Measurements from ENCODE around the gene RGL2. TPM values are rescaled to one million over a fixed set of nuclear protein-coding genes. Genes with fewer than 3 reads are reported as not detected.

The RGL2 gene
- total RNA-seq, 2 experiments from 2014 or later: 27.2 to 67.6 TPM

DNA sequence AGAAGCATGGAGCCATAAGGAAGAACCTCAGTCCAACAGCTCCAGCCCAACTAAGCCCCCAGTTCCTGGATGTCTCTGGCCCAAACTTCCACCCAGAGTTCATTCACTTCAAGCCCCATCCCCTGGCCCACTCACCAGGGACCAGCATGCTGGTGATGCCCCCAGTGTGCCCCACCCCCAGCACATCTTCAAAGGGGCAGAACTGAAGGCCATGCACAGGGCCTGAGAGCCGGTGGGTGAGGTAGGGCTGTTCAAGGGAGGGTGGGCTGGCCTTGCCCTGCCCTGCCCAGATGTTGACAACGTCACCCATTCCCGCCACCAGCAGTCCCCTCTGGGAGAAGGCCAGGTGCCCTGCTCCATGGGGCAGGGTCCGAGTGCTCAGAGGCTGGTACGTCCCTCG is 18.2 kb downstream of the RGL2 start:
- BruUV-seq (replicated peaks): no TSS peak
- ChIA-PET CTCF (ENCODE audit: unreplicated experiment) (no interaction called here), POLR2A (interaction anchor here (0.8 kb wide), 1 partner anchor 37 kb away, joined by 3 read pairs; the partner anchor contains the start of gene ZBTB22)
- Histone ChIP-seq H3K4me1 (ENCODE audit: insufficient read depth, low read length, poor library complexity, severe bottlenecking) (peaks cover 36% of the 10 kb centered on the region), H3K4me3 (ENCODE audit: low read depth, low read length, poor library complexity, severe bottlenecking) (no peak overlapping the region), H4K20me1 (ENCODE audit: insufficient read depth, low read length) (no peaks in the 10 kb centered on the region; the same call in 1 of the 2 replicates), H3K27ac (ENCODE audit: low read depth, low read length, poor library complexity, severe bottlenecking) (peak overlapping the region; percentile 20), H3K9me2 (ENCODE audit: insufficient read depth, low read length) (no peaks in the 10 kb centered on the region), H3K9me3 (ENCODE audit: low read length) (no peaks in the 10 kb centered on the region), H2AFZ (ENCODE audit: low read length) (no peak overlapping the region), H3K79me2 (ENCODE audit: insufficient read depth, low read depth, low read length) (peaks cover 4% of the 10 kb centered on the region; the same call in 1 of the 2 replicates), H3K36me3 (ENCODE audit: insufficient read depth, low read length) (peaks cover 90% of the 10 kb centered on the region), H3K4me2 (ENCODE audit: low read length) (no peak overlapping the region)
- DNase-seq (ENCODE audit: low spot score): no peak
- intact Hi-C loops (cut with micrococcal nuclease; ENCODE audit: unreplicated experiment): no loop called here
- TF ChIP-seq, protein P1, sequence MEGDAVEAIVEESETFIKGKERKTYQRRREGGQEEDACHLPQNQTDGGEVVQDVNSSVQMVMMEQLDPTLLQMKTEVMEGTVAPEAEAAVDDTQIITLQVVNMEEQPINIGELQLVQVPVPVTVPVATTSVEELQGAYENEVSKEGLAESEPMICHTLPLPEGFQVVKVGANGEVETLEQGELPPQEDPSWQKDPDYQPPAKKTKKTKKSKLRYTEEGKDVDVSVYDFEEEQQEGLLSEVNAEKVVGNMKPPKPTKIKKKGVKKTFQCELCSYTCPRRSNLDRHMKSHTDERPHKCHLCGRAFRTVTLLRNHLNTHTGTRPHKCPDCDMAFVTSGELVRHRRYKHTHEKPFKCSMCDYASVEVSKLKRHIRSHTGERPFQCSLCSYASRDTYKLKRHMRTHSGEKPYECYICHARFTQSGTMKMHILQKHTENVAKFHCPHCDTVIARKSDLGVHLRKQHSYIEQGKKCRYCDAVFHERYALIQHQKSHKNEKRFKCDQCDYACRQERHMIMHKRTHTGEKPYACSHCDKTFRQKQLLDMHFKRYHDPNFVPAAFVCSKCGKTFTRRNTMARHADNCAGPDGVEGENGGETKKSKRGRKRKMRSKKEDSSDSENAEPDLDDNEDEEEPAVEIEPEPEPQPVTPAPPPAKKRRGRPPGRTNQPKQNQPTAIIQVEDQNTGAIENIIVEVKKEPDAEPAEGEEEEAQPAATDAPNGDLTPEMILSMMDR (conservative IDR thresholded peaks at IDR 0.05; ENCODE audit: low read length): no peak
- no peak for TF ChIP-seq EZH2phosphoT487 (IDR thresholded peaks at IDR 0.05; ENCODE audit: borderline replicate concordance, low read depth, low read length)

DNA sequence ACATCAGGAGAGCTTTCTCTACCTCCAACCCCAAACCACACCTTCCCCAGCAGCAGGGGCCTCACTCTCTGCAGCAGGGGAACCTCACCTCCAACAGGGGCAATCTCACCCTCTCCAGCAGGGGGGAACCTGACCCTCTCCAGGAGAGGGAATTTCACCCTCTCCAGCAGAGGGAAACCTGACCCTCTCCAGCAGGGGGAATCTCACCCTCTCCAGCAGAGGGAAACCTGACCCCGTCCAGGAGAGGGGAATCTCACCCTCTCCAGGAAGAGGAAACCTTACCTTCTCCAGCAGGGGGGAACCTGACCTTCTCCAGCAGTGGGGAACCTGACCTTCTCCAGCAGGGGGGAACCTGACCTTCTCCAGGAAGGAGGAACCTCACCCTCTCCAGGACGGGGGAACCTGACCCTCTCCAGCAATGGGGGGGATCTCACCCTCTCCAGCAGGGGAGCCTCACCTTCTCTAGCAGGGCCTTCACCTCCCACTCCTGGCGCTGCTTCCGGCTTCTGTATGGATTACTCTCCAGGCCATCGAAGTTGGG is 18.7 kb downstream of the RGL2 start:
- H3K27ac ChIP-seq (ENCODE audit: low read depth, low read length, poor library complexity, severe bottlenecking): peak overlapping the region; percentile 93
- ChIA-PET POLR2A (no interaction called here), CTCF (ENCODE audit: unreplicated experiment) (no interaction called here)
- H3K9me2 ChIP-seq (ENCODE audit: insufficient read depth, low read length): no peaks in the 10 kb centered on the region
- H3K9me3 ChIP-seq (ENCODE audit: low read length): no peaks in the 10 kb centered on the region
- H3K36me3 ChIP-seq (ENCODE audit: insufficient read depth, low read length): peaks cover 90% of the 10 kb centered on the region
- no peak overlapping the region for H3K4me3 ChIP-seq (ENCODE audit: low read depth, low read length, poor library complexity, severe bottlenecking)
- no peak overlapping the region for H3K4me2 ChIP-seq (ENCODE audit: low read length)
- intact Hi-C loops (cut with micrococcal nuclease; ENCODE audit: unreplicated experiment): loop anchor here (5.0 kb wide), 2 partner anchors 112 to 147 kb away; partner anchors contain the start of gene KIFC1
- DNase-seq (ENCODE audit: low spot score): peak; percentile 48
- peaks cover 41% of the 10 kb centered on the region for H3K4me1 ChIP-seq (ENCODE audit: insufficient read depth, low read length, poor library complexity, severe bottlenecking)
- peaks cover 9% of the 10 kb centered on the region for H3K79me2 ChIP-seq (ENCODE audit: insufficient read depth, low read depth, low read length)
- peaks cover 2% of the 10 kb centered on the region; the same call in 1 of the 2 replicates for H4K20me1 ChIP-seq (ENCODE audit: insufficient read depth, low read length)
- BruUV-seq (replicated peaks): no TSS peak
- TF ChIP-seq EZH2phosphoT487 (IDR thresholded peaks at IDR 0.05; ENCODE audit: borderline replicate concordance, low read depth, low read length): no peak
- TF ChIP-seq, protein P1 (conservative IDR thresholded peaks at IDR 0.05; ENCODE audit: low read length): peak; percentile 78
- H2AFZ ChIP-seq (ENCODE audit: low read length): no peak overlapping the region

DNA sequence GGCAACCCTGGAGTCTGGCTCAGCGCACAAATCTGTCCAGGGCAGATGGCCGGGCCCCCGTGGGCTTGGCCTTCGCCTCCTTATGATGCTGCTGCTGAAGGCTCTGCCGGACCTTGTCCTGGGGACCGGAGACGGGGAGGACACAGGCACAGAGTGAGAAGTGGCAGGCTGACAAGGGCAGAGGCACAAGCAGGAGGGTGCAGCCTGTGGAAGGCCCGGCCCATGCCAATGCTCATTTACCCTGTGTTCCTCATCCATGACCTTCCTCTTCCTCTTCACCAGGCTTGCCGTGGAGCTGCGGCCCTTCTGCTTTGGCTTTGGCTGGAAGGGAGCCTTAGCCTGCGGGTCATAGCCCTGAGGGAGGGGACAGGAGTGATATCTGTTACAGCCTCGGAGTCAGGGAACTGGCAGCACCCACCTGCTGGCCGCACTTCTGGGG is 19.5 kb downstream of the RGL2 start:
- Histone ChIP-seq H3K79me2 (ENCODE audit: insufficient read depth, low read depth, low read length) (peaks cover 17% of the 10 kb centered on the region), H3K4me1 (ENCODE audit: insufficient read depth, low read length, poor library complexity, severe bottlenecking) (peaks cover 49% of the 10 kb centered on the region), H3K27ac (ENCODE audit: low read depth, low read length, poor library complexity, severe bottlenecking) (peak overlapping the region; percentile 93), H3K36me3 (ENCODE audit: insufficient read depth, low read length) (peaks cover 91% of the 10 kb centered on the region), H3K9me2 (ENCODE audit: insufficient read depth, low read length) (no peaks in the 10 kb centered on the region), H2AFZ (ENCODE audit: low read length) (no peak overlapping the region), H3K9me3 (ENCODE audit: low read length) (no peaks in the 10 kb centered on the region), H4K20me1 (ENCODE audit: insufficient read depth, low read length) (peaks cover 10% of the 10 kb centered on the region), H3K4me2 (ENCODE audit: low read length) (no peak overlapping the region), H3K4me3 (ENCODE audit: low read depth, low read length, poor library complexity, severe bottlenecking) (no peak overlapping the region)
- ChIA-PET POLR2A (interaction anchor here (0.8 kb wide), 1 partner anchor 31 kb away, joined by 4 read pairs; no protein-coding TSS in a partner anchor), CTCF (ENCODE audit: unreplicated experiment) (no interaction called here)
- intact Hi-C loops (cut with micrococcal nuclease; ENCODE audit: unreplicated experiment): loop anchor here (5.0 kb wide), 2 partner anchors 113 to 148 kb away; partner anchors contain the start of gene KIFC1
- DNase-seq (ENCODE audit: low spot score): no peak
- TF ChIP-seq, protein P1 (conservative IDR thresholded peaks at IDR 0.05; ENCODE audit: low read length): no peak
- no peak for TF ChIP-seq EZH2phosphoT487 (IDR thresholded peaks at IDR 0.05; ENCODE audit: borderline replicate concordance, low read depth, low read length)
- TSS peak; percentile 67 for BruUV-seq (replicated peaks)

Data from OCI-LY7 (cell line).